Activated naive CD4-positive, alpha-beta T cell treated with anti-CD3 and anti-CD28 coated beads, Interleukin-2, amount 50 U/mL, for 16 hours (primary cell): ENCODE data around the gene MELTF.

Experiments used
- DNase-seq: peaks from one replicate; pipeline ENCODE4 v3.0.0-alpha.2; 2020

Gene MELTF

DNA sequence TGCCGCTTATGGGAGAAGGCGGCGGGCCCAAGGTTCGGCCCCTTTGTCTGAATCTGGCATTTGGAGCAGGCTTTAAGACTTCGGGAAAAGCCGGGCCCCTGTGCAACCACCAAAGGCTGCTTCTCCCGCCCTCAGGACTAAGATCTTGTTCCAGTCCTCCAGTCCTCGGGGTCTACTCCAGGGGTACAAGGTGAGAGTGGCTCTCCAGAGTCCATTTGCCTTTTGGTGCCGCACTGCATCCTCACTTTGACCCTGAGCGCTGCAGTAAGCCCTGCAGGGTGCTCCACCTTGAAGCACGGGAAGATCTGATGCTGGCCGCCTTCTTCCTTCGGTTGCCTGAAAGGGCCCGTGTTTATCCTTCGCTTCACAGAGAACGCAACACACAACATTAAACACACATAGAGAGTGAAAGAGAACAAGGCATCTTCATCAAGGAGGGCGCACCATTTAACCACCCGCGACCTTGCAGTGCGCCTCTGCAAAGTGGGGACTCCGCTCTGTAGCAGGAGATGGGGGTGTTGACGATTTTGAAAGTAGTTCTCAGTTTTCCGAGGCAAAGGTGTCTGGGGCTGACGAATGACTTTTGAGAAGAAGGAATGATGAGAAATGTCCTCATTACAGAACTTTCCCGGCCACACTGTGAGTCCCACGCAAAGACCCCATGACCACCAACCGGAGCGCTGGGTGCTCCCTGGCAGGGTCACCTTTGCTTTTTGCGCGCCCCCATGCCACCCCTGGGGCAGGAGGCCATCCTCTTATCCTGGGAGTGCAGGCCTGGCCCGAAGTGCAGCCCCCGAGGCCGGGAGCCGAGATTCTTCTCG is 62.0 kb downstream of the MELTF start:
- no peak for DNase-seq

DNA sequence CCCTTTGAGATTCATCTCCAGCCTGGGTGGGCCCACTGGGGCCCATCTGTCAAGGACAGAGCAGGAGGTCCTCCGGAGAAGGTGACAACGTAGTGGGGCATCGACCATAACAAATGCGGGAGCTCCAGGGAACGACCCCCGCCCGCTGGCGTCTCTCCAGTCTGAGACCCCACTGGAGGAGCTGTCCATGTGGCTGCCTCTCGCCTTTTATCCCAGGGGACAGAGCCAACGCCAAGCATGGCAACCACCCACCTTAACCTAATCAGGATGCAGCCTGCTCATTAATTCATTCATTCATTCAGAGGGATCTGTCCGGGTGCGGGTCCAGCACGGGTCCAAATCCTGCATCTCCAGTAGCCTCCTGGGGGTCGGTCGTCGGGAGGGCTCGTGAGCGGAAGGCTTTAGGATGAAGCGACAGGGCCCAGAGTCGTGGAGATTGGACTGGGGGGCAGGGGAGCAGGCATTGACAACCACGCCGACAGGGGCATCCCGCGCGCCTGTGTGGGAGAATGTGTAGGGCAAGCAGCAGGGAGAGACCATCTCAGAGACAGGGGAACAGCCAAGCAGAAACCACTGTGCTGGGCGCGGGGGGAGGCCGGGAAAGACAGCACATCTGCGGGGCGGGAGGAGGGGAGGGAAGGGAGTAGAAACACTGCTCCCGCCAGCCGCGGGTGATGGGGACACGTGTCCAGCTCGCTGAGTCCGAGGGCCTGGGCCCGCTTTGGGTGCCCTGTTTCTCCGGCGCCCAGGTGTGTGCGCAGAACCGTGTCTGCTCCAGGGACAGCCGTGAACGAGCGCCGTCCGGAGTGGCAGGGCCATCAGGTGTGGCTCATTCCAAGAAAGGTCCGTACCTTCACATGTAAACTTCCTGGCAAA is 62.9 kb downstream of the MELTF start:
- DNase-seq, result no peak

DNA sequence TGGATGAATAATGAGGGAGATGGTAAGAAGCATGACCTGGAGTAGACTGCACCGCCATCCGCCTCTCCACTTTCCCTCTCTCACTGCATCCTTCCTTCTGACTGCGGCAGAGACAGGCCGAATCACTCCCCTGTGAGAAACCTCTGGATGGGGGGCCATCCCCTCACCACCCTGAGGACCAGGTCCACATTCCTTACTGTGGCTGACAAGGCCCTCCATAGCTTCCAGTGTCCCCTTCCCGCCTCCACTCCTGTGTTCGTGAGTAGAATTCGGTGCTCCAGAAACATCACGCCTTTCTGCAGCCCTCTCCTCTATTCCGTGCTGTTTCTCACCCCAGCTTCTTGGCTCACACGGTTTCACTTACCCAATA is 63.8 kb downstream of the MELTF start:
- DNase-seq, result no peak

DNA sequence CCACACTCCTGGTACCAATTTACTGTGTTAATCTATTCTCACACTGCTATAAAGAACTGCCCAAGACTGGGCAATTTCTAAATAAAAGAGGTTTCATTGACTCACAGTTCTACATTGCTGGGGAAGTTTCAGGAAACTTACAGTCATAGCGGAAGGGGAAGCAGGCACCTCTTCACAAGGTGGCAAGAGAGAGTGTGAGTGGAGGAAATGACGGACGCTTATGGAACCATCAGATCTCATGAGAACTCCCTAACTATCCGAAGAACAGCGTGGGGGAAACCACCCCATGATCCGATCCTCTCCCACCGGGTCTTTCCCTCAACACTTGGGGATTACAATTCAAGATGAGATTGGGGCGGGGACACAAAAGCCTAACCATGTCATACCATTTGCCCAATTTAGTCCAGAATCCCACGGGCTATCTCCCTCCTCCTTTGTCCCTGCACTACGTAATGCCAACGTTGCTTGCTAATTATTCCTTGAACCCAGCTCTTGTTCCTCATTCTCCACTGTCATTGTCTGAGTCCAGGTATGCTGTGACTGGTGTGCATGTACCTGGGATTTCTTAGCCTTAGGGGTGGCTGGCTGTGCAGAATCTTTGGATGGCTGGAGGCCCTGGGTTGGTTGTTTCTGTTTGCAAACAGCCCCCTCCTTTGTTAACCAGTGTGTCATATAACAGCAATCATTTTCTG is 64.4 kb downstream of the MELTF start:
- no peak for DNase-seq

DNA sequence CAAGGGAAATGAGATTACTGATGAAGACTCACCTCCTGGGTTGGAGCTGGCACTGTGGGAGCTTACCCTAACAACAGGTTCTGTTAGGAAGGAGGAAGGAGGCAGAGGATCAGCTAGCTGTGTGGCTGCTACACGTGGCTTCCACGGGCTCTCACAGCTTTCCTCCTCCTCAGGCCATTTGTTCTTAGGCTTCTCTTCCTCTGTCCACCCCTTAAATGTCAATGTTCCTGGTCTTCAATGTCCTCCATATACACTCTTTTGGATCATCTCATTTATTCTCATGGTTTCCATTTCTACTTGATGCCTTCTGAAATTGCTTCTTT is 66.0 kb downstream of the MELTF start:
- no peak for DNase-seq

DNA sequence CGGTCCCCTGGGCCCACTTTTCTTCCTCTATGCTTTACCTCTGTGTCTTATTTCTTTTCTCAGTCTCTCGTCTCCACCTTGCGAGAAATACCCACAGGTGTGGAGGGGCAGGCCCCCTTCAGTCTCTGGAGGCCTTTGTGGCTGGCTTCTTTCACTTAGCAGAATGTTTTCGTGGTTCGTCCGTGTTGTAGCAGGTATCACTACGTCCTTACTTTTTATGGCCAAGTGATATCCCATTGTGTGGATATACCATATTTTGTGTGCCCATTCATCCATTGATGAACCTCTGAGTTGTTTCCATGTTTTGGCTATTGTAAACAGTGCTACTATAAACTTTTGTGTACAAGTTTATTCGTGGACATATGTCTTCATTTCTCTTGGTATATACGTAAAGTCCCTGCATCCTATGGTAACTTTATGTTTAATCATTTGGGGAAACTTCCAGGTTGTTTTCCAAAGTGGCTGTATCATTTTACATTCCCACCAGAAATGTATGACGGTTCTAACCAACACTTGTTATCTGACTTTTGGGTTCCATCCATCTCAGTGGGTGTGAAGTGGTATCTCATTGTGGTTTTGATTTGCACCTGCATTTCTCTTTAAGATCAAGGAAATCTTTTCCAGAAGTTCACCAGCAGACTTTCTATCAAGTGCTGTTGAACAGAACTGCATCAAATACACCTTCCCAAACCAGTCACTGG is 66.5 kb downstream of the MELTF start:
- no peak for DNase-seq

DNA sequence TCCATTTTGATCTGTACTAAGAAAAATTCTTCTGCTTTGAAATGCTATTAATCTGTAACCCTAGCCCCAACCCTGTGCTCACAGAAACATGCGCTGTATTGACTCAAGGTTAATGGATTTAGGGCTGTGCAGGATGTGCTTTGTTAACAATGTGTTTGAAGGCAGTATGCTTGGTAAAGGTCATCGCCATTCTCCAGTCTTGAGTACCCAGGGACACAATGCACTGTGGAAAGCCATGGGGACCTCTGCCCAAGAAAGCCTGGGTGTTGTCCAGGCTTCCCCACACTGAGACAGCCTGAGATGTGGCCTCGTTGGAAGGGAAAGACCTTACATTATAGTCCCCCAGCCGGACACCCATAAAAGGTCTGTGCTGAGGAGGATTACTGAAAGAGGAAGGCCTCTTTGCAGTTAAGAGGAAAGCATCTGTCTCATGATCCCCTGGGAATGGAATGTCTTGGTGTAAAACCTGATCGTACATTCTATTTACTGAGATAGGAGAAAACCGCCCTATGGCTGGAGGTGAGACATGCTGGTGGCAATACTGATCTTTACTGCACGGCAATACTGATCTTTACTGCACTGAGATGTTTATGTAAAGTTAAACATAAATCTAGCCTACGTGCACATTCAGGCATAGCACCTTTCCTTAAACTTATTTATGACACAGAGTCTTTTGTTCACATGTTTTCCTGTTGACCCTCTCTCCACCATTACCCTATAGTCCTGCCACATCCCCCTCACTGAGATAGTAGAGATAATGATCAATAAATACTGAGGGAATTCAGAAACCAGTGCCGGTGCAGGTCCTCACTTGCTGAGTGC is 67.3 kb downstream of the MELTF start:
- no peak for DNase-seq

DNA sequence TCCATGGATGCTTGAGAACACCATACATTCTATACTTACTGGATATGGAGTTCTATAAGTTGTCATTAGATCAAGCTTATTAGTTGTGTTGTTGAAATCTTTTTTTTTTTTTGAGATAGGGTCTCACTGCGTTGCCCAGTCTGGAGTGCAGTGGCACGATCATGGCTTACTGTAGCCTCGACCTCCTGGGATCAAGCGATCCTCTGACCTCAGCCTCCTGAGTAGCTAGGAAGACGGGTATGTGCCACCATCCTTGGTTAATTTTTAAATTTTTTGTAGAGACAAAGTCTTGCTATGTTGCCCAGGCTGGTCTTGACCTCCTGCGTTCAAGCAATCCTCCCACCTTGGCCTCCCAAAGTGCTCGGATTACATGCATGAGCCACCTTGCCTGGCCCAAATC is 74.8 kb downstream of the MELTF start:
- no peak for DNase-seq
